ENCODE measurements around the gene LRP2.

The LRP2 gene

GRCh38 chr2:169082995-169083394 lies 279.3 kb downstream of the LRP2 start:
- DNase-seq = no peak

GRCh38 chr2:169081551-169081950 lies 280.8 kb downstream of the LRP2 start:
- no peak for DNase-seq

- peak; percentile 32 for DNase-seq
Measured at GRCh38 chr2:169080250-169081069, 281.9 kb downstream of the LRP2 start.

GRCh38 chr2:169077674-169078240 lies 284.6 kb downstream of the LRP2 start:
- DNase-seq = no peak
